NCI-H146 (cell line): ENCODE data around the gene NCMAP.
"Not testable (repeated sequence)": the region's sequence is repeated elsewhere in the genome, so short reads cannot be mapped to it uniquely, and the experiment has no call there.

Experiments used
- DNase-seq: peaks from one replicate; lab custom pipeline; 2025; lab: John Stamatoyannopoulos, UW

Gene NCMAP

DNA sequence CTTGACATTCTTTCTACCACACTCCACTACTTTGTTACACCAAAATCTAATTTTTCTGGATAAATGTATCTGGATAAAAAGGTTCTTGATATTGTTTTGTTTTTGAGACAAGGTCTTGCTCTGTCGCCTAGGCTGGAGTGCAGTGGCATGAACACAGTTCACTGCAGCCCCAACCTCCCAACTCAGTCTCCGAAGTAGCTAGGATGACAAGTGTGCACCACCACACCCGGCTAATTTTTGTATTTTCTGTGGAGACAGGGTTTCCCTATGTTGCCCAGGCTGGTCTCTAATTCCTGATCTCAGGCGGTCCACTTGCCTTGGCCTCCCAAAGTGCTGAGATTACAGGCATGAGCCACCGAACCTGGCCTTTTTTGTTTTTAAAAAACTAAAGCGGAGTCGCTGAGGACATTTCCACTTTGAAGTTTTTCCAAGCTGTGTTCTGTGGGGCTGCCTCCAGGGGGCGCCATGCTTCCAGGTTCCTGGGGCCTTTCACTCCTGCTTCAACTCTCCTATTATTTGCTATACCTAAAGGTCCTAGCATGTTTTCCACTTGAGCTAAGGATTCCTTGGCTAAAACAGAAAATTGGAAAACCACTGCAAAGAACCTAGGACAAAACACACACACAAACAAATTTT, 14.1 kb upstream of the NCMAP start:
- no peak for DNase-seq

DNA sequence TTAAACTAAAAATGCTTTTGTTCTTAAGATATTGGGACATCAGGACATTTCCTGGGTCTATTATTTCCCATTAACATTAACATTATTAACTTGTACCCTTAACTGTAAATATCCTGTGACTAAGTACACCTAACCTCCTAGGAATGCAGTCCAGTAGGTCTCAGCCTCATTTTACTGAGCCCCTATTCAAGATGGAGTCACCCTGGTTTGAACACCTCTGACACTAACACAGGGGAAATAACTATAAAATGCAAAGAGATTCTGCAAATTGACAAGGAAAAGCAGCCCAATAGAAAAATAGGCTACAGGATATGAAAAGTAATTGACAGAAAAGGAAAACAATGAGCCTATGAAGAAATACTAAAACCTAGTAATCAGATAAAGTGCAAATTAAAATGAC, 11.6 kb upstream of the NCMAP start:
- DNase-seq, result no peak

DNA sequence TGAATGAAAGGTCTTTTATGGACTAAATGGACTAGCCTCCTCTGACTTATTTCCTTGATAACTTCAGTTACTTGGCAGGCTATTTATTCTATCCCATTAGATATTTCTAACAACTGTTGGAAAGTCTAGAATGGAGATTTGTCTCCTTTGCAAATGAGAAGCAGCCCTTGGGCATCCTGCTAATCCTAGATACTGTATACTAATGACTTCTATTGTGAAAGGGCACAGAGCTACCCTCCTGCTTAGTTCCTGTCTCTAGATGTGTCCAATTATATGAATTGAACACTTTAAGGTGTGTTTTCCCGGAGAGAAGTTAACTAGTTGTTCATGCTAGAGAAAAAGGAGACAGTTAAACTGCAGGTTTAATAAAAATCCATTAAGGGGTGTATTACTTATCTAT, 10.2 kb upstream of the NCMAP start:
- no peak for DNase-seq

DNA sequence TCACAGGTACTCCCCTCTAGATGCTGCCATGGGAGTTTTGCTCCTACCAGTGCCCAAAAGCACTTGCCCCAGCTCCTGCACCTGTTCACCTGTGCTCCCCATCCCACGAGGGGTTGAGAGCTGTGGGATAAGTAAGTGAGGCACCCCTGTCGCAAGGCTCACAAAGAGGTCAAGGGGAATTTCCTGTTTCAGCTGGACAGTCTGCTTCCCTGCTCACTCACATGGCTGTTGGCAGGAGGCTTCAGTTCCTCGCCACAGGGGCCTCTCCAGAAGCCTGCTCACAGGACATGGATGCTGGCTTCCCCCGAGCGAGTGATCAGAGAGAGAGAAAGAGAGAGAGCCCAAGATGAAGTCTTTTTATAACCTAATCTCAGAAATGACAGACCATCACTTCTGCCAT, 8.7 kb upstream of the NCMAP start:
- no peak for DNase-seq

- DNase-seq, result no peak
These were observed 7.8 kb upstream of the NCMAP start for GRCh38 chr1:24548070-24548469.

- not testable (repeated sequence) for DNase-seq
These were observed 6.7 kb upstream of the NCMAP start for GRCh38 chr1:24549210-24549609.

DNA sequence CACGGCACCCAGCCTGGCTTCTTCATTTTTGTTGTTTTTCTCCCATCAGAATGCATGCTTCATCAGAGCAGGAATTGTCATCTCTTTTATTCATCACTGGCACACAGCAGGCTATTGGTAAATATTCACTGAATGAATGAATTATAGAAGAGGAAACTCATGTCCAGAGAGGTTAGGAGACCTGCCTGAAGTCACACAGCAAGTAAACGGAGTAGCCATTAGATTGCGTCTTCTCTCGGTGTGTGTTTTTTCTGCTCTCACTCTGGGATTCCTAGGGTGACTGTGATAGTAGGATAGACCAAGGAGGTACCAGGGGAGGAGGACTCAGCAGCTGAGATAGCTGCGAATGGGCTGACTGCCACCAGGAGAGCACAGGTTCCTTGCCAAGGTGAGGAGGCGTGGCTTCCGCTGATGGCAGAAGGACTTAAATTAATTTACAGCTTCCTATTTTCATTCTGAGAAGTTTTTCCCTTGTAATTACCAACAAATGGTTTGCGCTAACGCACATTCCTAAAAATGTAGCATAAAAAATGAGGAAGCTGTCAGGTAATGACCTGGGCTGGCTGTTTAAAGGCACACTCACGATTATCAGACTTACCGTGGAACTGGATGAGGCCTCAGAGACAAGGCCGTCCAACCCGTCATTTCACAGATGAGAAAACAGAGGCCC, 4.5 kb upstream of the NCMAP start:
- DNase-seq, result no peak

DNA sequence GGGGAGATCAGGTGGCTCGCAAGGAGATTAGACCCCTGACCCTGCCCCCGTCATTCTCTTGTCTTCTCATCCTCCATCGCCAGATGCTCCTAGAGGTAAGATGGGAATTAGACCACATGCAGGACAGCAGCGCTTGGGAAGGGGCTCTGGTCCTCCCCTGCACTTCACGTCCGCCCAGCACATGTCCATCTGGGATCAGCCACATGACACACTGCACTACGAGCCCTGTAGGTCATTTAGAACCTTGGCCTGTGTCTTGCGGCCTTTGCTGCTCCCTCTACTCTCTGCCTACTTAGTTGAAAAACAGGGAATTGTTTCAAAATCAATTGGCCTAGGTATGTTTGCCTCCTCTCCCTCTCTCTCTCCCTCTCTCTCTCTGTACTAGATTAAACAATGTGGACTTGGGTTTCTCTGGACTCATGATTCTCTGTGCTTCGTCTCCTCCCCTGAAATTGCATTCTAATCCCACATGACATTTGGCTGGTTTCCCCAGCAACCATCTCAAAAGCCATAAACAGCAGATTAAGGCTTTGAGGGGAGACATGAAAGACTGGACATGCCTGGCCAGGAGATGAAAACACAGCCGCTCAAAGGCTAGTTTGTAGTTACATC, 3.8 kb upstream of the NCMAP start:
- DNase-seq, result no peak

GRCh38 chr1:24553931-24554330, 2.0 kb upstream of the NCMAP start:
- DNase-seq, result no peak

GRCh38 chr1:24554714-24555113, 1.2 kb upstream of the NCMAP start:
- no peak for DNase-seq

DNA sequence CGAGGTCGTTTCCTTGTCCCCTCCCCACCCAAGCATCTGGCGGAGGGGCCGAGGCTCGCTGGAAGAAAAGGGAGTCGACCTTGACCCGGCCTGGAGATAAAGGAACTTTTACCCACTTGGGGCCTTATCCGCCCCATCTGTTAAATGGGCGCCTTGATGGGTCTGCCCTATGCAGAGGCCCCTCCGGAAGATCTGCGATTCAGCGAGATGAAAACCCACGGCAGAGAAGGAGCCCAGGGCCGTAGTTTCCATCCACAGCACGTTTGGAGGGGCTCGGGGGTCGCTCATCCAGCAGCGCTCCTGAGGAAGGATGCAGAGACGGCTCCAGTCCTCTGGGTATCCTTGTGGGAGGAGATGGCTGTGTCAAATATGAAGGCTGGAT, 518 bp downstream of the NCMAP start:
- no peak for DNase-seq

DNA sequence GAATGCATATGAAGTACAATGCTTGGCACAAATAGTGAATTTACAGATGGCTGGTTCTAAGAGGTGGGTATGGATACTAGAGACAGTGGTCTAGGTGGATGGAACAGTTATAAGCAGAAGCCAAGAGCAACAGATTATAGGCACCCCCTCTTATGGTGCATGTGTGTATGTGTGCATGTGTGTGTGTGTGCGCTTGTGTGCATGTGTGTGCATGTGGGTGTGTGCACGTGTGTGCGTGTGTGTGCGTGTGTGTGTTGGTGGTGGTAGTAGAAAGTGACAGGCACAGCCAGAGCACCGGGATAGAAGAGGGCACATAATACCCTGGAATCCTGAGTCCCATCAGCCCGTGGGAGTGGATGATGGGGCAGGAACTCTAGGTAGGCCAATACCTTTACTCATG, 1.3 kb downstream of the NCMAP start:
- DNase-seq, result no peak

DNA sequence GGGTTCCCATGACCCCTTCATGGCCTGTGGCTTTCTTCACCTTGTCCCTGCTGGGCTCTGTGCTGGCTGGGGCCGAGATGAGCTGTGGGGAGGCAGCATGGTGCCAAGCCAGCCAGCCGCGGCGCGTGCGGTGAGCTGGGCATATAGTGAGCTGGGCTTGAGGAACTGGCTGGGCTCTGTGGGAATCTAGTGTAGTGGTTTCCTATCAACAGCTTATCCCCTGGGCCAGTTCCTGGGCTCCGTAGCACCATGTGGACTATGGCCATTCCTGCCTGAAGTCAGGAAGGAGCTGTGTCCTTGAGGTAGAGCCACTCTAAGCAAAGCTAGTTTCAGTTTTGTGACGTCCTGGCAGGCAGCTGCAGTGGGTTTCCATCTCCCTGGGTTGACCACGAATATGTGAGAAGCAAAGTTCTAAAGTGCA, 1.8 kb downstream of the NCMAP start:
- DNase-seq, result no peak

DNA sequence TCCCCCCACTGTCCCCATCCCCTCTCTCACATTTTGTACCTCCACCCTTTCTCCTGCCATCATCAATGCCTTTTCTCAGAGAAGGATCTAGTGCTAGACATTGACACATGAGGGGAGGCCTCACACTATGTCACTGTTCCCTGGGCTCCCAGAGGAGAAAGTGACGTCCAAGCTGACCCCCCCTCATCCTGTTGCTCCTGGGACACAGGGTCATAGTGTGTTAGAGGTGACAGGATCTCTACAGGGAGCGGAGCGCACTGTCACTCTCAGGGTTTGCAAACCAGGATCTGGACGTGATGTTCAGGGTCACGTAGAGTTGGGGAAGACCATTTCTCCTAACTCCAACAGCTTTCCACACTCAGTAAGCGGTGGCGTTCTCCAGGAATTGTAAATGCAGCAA, 2.6 kb downstream of the NCMAP start:
- DNase-seq, result no peak

DNA sequence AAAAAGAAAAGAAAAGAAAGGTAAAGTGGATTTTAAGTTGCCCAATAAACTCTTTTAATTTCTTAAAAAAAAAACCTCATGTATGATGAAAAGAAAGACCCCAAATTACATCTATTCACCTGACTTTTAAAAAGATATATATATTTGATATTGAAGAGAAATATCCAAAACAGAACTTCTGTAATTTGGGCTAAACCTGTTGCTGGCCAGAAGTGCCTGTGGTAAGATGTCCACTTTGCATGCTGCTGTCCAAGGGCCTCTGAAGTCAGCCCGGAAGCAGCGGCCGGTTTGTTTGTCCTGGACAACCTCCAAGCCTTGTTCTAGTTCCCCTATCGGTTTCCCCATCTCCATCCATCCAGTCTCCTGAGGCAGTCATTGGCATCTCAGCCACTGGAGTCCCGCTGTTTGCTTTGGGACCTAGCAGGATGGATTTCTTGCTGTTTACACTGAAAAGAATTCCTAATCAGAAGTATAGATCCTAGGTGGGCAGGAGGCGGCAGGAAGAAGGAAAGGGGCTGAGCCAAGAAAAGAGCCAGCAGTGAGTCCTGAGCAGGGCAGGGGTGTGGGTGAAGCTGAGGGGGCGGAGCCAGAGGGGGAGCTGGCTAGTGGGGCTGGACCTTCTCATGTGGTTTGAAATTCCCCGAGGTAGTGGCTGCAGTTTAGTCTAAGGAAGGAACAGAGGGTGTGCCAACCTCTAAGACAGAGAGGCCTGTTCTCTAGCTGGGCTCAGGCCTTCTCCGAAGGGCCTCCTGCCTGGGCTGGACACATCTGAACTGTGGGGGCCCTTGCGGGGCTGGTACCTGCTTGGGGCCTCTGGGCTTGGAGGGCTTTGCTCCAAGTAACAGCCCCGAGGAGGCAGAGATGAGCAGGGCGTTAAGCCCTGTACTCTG, 3.3 kb downstream of the NCMAP start:
- peak; percentile 55 for DNase-seq

GRCh38 chr1:24560361-24560760, 4.5 kb downstream of the NCMAP start:
- no peak for DNase-seq

GRCh38 chr1:24562625-24563024, 6.7 kb downstream of the NCMAP start:
- peak; percentile 57 for DNase-seq

- DNase-seq, result no peak
These were observed 8.8 kb downstream of the NCMAP start for GRCh38 chr1:24564695-24565094.

- DNase-seq, result no peak
These were observed 10.5 kb downstream of the NCMAP start for GRCh38 chr1:24566236-24566867.

GRCh38 chr1:24567792-24568388, 12.0 kb downstream of the NCMAP start:
- DNase-seq, result peak; percentile 30

DNA sequence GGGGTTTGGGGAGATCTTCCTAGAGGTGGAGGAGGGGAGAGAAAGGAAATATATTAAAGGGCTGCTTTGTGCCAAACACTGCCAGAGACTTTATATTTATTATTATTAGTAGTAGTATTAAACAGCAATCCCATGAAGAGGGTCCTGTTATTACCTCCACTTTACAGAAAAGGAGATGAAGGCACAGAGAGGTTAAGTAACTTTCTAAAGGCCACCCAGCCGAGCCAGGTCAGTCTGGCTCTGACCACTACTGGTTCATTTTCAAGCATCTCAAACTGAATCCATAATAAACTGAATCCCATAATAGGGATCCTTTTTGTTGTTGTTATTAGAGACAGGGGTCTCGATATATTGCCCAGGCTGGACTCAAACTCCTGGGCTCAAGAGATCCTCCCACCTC, 12.6 kb downstream of the NCMAP start:
- DNase-seq, result no peak
